GM12878 (cell line): ENCODE data around the gene PCDHGA10. TPM values are rescaled to one million over a fixed set of nuclear protein-coding genes. Genes with fewer than 3 reads are reported as not detected.

Source experiments
- ATAC-seq: fragments of 200-7000 bp; cut with Tn5 transposase; 3 replicates; pipeline ENCODE4 v1.9.1; 2020; ENCODE audit warnings: mild to moderate bottlenecking, moderate library complexity
- BruUV-seq: library from RNA; stranded (reverse); fragments of 400-500 nt; replicated peaks from 2 replicates; lab custom pipeline; 2021; lab: Mats Ljungman, UMichigan
- CTCF ChIA-PET: fragments of 300-600 bp; sonication (Branson Sonifier 250); formaldehyde crosslinking; extraction: SDS; loops from one replicate; lab custom pipeline; 2021; ENCODE audit warnings: inconsistent platforms; lab: Yijun Ruan, JAX
- POLR2A ChIA-PET: fragments of 350-600 bp; formaldehyde crosslinking; extraction: SDS; loops from one replicate; lab custom pipeline; 2021; ENCODE audit warnings: inconsistent platforms; lab: Charles Lee
- RAD21 ChIA-PET: fragments of 300-600 bp; sonication (Branson Sonifier 250); formaldehyde crosslinking; loops from one replicate; lab custom pipeline; 2023; ENCODE audit warnings: antibody characterized with exemption; ENCODE audit not compliant: unreplicated experiment; lab: Charles Lee
- SMC1A ChIA-PET: fragments of 300-600 bp; sonication (Branson Sonifier 250); formaldehyde crosslinking; loops from one replicate; lab custom pipeline; 2023; ENCODE audit not compliant: unreplicated experiment, uncharacterized antibody; lab: Charles Lee
- DNase-seq: peaks from one replicate; pipeline ENCODE4 v3.0.0-alpha.2; 2011; ENCODE audit warnings: low read depth, low spot score
- FAIRE-seq: peaks from 3 replicates; lab custom pipeline; 2011; peaks lifted over from hg19 to GRCh38; lab: Jason Lieb, UNC
- H2AFZ ChIP-seq: 2 replicates; pipeline ENCODE4 v1.6.0; 2011; ENCODE audit warnings: low read depth, low read length, control low read depth; ENCODE audit not compliant: control insufficient read depth
- H3K27ac ChIP-seq: 2 replicates; pipeline ENCODE4 v1.5.1; 2011; ENCODE audit warnings: control low read depth; ENCODE audit not compliant: control insufficient read depth, insufficient read depth
- H3K27me3 ChIP-seq, 2 experiments: replicated peaks in 1 of 2; 2 replicates each; pipeline versions ENCODE4 v1.6.0 to v1.6.1; 2011; ENCODE audit warnings: low read length in 1 of 2; ENCODE audit not compliant: control insufficient read depth in 2 of 2, insufficient read depth in 2 of 2
- H3K36me3 ChIP-seq, 2 experiments: 2 replicates each; pipeline ENCODE4 v1.5.1; 2011; ENCODE audit warnings: low read length in 1 of 2; ENCODE audit not compliant: control insufficient read depth in 2 of 2, insufficient read depth in 2 of 2
- H3K4me1 ChIP-seq: 2 replicates; pipeline ENCODE4 v1.6.1; 2011; ENCODE audit warnings: mild to moderate bottlenecking, low read length, moderate library complexity, mixed read lengths; ENCODE audit not compliant: control insufficient read depth, insufficient read depth
- H3K4me2 ChIP-seq: 2 replicates; pipeline ENCODE4 v1.6.0; 2011; ENCODE audit warnings: control low read depth; ENCODE audit not compliant: control insufficient read depth, insufficient read depth
- H3K4me3 ChIP-seq: fragments of 200-600 bp; sonication (generic); 2 replicates; pipeline ENCODE4 v1.5.1; 2016
- H3K79me2 ChIP-seq: 2 replicates; pipeline ENCODE4 v1.6.0; 2011; ENCODE audit warnings: low read length; ENCODE audit not compliant: control insufficient read depth, insufficient read depth
- H3K9ac ChIP-seq: 2 replicates; pipeline ENCODE4 v1.8.0; 2011; ENCODE audit warnings: low read length, control low read depth, mixed read lengths; ENCODE audit not compliant: control insufficient read depth, insufficient read depth
- H3K9me3 ChIP-seq: replicated peaks from 3 replicates; pipeline ENCODE4 v1.5.1; 2011; ENCODE audit warnings: mild to moderate bottlenecking, low read length; ENCODE audit not compliant: control insufficient read depth, insufficient read depth
- H4K20me1 ChIP-seq: 2 replicates; pipeline ENCODE4 v1.6.0; 2011; ENCODE audit not compliant: control insufficient read depth, insufficient read depth
- ASH2L ChIP-seq: fragments of 300-600, 200-600 bp; sonication (generic); IDR thresholded peaks from 2 replicates; pipeline ENCODE4 v1.6.1; 2017; ENCODE audit warnings: low read depth, mild to moderate bottlenecking, borderline replicate concordance
- ATF7 ChIP-seq: fragments of 450-650 bp; IDR thresholded peaks from 2 replicates; pipeline ENCODE4 v1.6.1; 2016; ENCODE audit warnings: low read depth, mild to moderate bottlenecking
- BCL11A ChIP-seq: IDR thresholded peaks from 2 replicates; pipeline ENCODE4 v1.6.1; 2011; ENCODE audit warnings: low read depth, low read length
- BRCA1 ChIP-seq: IDR thresholded peaks from 2 replicates; pipeline ENCODE4 v1.6.1; 2011; ENCODE audit warnings: low read depth, low read length, improper control_type of control experiment
- CREB1 ChIP-seq: IDR thresholded peaks from 2 replicates; pipeline ENCODE4 v1.6.1; 2012; ENCODE audit warnings: low read depth, mild to moderate bottlenecking, inconsistent platforms
- EED ChIP-seq: sonication (generic); IDR thresholded peaks from 2 replicates; pipeline ENCODE4 v1.6.1; 2016; ENCODE audit warnings: antibody characterized with exemption, low read depth
- GABPA ChIP-seq: IDR thresholded peaks from 2 replicates; pipeline ENCODE4 v1.6.1; 2014; ENCODE audit warnings: antibody characterized with exemption, low read depth, mild to moderate bottlenecking, inconsistent platforms
- MTA2 ChIP-seq: fragments of 450-650 bp; IDR thresholded peaks from 2 replicates; pipeline ENCODE4 v1.6.1; 2016; ENCODE audit warnings: low read depth, mild to moderate bottlenecking, moderate library complexity
- NBN ChIP-seq: fragments of 450-650 bp; IDR thresholded peaks from 2 replicates; pipeline ENCODE4 v1.6.1; 2016
- RAD21 ChIP-seq: IDR thresholded peaks from 2 replicates; pipeline ENCODE4 v1.6.1; 2011; ENCODE audit warnings: mild to moderate bottlenecking, low read depth, low read length, moderate library complexity; ENCODE audit not compliant: insufficient read depth
- ZNF217 ChIP-seq: fragments of 450-650 bp; IDR thresholded peaks from 2 replicates; pipeline ENCODE4 v1.6.1; 2017; ENCODE audit warnings: antibody characterized with exemption, mild to moderate bottlenecking
- WGBS: methylation state at CpG from one replicate; pipeline ENCODE4 v1.1.6; 2016; ENCODE audit warnings: low lambda C conversion rate; ENCODE audit not compliant: insufficient replicate concordance, insufficient coverage; ENCODE audit errors: missing lambda C conversion rate; 5-methylcytosine and 5-hydroxymethylcytosine counted together
- in situ Hi-C: fragments of 300-500 bp; cut with MboI; formaldehyde crosslinking; loops from 9 replicates; pipeline ENCODE4 v1.14.3; 2018; ENCODE audit warnings: mixed read lengths
- intact Hi-C: fragments of 100-400 bp; cut with micrococcal nuclease; formaldehyde crosslinking; loops from one replicate; pipeline ENCODE4 v1.14.2; 2022; ENCODE audit not compliant: unreplicated experiment
- polyA plus RNA-seq, 11 experiments: library from polyadenylated mRNA; depleted of rRNA in 4 of 11; unstranded in 6 of 11; stranded (reverse) in 5 of 11; fragments of >200 nt; fragmentation: Nextera tagmentation in 4 of 11; fragmentation: Illumina TruSeq in 1 of 11; extraction: Ambion mirVana in 4 of 11; extraction: Trizol in 1 of 11; gene quantifications; 1 replicate in 1 of 11; 2 replicates in 10 of 11; pipeline versions ENCODE4 v1.2.1 to v1.2.3, GENCODE V29; 2011 to 2016; ENCODE audit warnings: inconsistent platforms in 2 of 11, missing spikeins in 2 of 11, low read depth in 1 of 11
- total RNA-seq, 4 experiments: library from RNA; depleted of rRNA in 3 of 4; stranded (reverse); fragments of >200 nt in 3 of 4; fragmentation: Illumina TruSeq in 1 of 4; extraction: Trizol in 1 of 4; gene quantifications; 2 replicates each; pipeline versions ENCODE4 v1.2.1 to v1.2.3, GENCODE V29; 2013 to 2021
- TF ChIP-seq, protein P1 (sequence below): IDR thresholded peaks from 2 replicates; pipeline ENCODE4 v1.6.1; 2012; ENCODE audit warnings: low read length, inconsistent platforms
- TF ChIP-seq, protein P2 (sequence below): IDR thresholded peaks from 2 replicates; pipeline ENCODE4 v1.6.1; 2012; ENCODE audit warnings: mild to moderate bottlenecking, low read depth, low read length
- TF ChIP-seq, protein P3 (sequence below): IDR thresholded peaks from 2 replicates; pipeline ENCODE4 v1.6.1; 2011; ENCODE audit warnings: low read depth, mild to moderate bottlenecking, low read length, moderate library complexity, borderline replicate concordance; ENCODE audit errors: extremely low read depth
- TF ChIP-seq, protein P4 (sequence below): fragments of 450-650 bp; IDR thresholded peaks from 2 replicates; pipeline ENCODE4 v1.6.1; 2017; ENCODE audit warnings: mild to moderate bottlenecking

Gene PCDHGA10
- total and polyA plus RNA-seq, 10 of the 15 experiments (the other 5 are each of a cell fraction or from before 2014, with no cell fraction given) = 0.39 to 2.2 (median 1.1) TPM

DNA sequence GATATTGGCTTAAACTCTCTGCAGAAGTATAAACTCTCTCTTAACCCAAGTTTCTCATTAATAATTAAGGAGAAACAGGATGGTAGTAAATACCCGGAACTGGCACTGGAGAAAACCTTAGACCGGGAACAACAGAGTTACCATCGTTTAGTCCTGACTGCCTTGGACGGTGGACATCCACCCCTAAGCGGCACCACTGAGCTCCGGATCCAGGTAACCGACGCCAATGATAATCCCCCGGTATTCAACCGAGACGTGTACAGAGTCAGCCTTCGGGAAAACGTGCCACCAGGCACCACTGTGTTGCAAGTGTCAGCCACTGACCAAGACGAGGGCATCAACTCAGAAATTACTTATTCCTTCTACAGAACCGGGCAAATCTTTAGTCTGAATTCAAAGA is 14.2 kb upstream of the PCDHGA10 start:
- H3K36me3 ChIP-seq = no peaks in the 10 kb centered on the region
- no peaks in the 10 kb centered on the region for H3K27me3 ChIP-seq
- no peak overlapping the region for H3K4me2 ChIP-seq
- no peaks in the 10 kb centered on the region for H3K79me2 ChIP-seq
- ATAC-seq = no peak
- DNase-seq = no peak
- H3K4me1 ChIP-seq = no peaks in the 10 kb centered on the region
- H3K4me3 ChIP-seq = no peak overlapping the region
- FAIRE-seq = no peak
- intact Hi-C loops = no loop called here
- in situ Hi-C loops = no loop called here
- ChIA-PET CTCF (interaction anchor here (0.9 to 1.7 kb wide), 3 partner anchors 14 to 136 kb away, joined by 3 to 8 read pairs (median 3); partner anchors contain the start of gene PCDHGA10), RAD21 (interaction anchor here (1.4 kb wide), 1 partner anchor 14 kb away, joined by 4 read pairs; the partner anchor contains the start of gene PCDHGA10), POLR2A (no interaction called here), SMC1A (no interaction called here)
- BruUV-seq = no TSS peak
- H3K9ac ChIP-seq = no peak overlapping the region
- H4K20me1 ChIP-seq = no peaks in the 10 kb centered on the region
- no peak overlapping the region for H3K27ac ChIP-seq
- 83% methylated on average over 15 of the region's 15 CpGs for WGBS
- H2AFZ ChIP-seq = no peak overlapping the region
- peaks cover 18% of the 10 kb centered on the region; the same call in 2 of the 3 replicates for H3K9me3 ChIP-seq
- TF ChIP-seq ATF7 (no peak), NBN (no peak), BRCA1 (no peak), GABPA (no peak), MTA2 (no peak), RAD21 (no peak), EED (no peak), ZNF217 (no peak), BCL11A (no peak), CREB1 (no peak), ASH2L (no peak)
- TF ChIP-seq, protein P1, sequence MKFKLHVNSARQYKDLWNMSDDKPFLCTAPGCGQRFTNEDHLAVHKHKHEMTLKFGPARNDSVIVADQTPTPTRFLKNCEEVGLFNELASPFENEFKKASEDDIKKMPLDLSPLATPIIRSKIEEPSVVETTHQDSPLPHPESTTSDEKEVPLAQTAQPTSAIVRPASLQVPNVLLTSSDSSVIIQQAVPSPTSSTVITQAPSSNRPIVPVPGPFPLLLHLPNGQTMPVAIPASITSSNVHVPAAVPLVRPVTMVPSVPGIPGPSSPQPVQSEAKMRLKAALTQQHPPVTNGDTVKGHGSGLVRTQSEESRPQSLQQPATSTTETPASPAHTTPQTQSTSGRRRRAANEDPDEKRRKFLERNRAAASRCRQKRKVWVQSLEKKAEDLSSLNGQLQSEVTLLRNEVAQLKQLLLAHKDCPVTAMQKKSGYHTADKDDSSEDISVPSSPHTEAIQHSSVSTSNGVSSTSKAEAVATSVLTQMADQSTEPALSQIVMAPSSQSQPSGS = no peak
- TF ChIP-seq, protein P2, sequence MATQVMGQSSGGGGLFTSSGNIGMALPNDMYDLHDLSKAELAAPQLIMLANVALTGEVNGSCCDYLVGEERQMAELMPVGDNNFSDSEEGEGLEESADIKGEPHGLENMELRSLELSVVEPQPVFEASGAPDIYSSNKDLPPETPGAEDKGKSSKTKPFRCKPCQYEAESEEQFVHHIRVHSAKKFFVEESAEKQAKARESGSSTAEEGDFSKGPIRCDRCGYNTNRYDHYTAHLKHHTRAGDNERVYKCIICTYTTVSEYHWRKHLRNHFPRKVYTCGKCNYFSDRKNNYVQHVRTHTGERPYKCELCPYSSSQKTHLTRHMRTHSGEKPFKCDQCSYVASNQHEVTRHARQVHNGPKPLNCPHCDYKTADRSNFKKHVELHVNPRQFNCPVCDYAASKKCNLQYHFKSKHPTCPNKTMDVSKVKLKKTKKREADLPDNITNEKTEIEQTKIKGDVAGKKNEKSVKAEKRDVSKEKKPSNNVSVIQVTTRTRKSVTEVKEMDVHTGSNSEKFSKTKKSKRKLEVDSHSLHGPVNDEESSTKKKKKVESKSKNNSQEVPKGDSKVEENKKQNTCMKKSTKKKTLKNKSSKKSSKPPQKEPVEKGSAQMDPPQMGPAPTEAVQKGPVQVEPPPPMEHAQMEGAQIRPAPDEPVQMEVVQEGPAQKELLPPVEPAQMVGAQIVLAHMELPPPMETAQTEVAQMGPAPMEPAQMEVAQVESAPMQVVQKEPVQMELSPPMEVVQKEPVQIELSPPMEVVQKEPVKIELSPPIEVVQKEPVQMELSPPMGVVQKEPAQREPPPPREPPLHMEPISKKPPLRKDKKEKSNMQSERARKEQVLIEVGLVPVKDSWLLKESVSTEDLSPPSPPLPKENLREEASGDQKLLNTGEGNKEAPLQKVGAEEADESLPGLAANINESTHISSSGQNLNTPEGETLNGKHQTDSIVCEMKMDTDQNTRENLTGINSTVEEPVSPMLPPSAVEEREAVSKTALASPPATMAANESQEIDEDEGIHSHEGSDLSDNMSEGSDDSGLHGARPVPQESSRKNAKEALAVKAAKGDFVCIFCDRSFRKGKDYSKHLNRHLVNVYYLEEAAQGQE = no peak
- TF ChIP-seq, protein P3, sequence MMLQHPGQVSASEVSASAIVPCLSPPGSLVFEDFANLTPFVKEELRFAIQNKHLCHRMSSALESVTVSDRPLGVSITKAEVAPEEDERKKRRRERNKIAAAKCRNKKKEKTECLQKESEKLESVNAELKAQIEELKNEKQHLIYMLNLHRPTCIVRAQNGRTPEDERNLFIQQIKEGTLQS = no peak
- TF ChIP-seq, protein P4, sequence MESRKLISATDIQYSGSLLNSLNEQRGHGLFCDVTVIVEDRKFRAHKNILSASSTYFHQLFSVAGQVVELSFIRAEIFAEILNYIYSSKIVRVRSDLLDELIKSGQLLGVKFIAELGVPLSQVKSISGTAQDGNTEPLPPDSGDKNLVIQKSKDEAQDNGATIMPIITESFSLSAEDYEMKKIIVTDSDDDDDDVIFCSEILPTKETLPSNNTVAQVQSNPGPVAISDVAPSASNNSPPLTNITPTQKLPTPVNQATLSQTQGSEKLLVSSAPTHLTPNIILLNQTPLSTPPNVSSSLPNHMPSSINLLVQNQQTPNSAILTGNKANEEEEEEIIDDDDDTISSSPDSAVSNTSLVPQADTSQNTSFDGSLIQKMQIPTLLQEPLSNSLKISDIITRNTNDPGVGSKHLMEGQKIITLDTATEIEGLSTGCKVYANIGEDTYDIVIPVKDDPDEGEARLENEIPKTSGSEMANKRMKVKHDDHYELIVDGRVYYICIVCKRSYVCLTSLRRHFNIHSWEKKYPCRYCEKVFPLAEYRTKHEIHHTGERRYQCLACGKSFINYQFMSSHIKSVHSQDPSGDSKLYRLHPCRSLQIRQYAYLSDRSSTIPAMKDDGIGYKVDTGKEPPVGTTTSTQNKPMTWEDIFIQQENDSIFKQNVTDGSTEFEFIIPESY = no peak
